Inferior parietal cortex (tissue), 1 donor: ENCODE measurements around the gene SLC6A13.

ENCODE experiments used
- DNase-seq: peaks from one replicate; pipeline ENCODE4 v3.0.0-alpha.2; 2016; ENCODE audit errors: extremely low spot score

SLC6A13 gene

GRCh38 chr12:177980-178828 lies 84.4 kb downstream of the SLC6A13 start:
- DNase-seq, result no peak

- no peak for DNase-seq
Measured at GRCh38 chr12:177336-177979, 85.2 kb downstream of the SLC6A13 start.

GRCh38 chr12:176321-177181 lies 86.1 kb downstream of the SLC6A13 start:
- no peak for DNase-seq

- no peak for DNase-seq
Measured at GRCh38 chr12:175759-176158, 86.9 kb downstream of the SLC6A13 start.

GRCh38 chr12:175250-175649 lies 87.4 kb downstream of the SLC6A13 start:
- no peak for DNase-seq

- no peak for DNase-seq
Measured at GRCh38 chr12:174596-174995, 88.0 kb downstream of the SLC6A13 start.

GRCh38 chr12:174124-174523 lies 88.5 kb downstream of the SLC6A13 start:
- no peak for DNase-seq

GRCh38 chr12:172732-173161 lies 89.9 kb downstream of the SLC6A13 start:
- no peak for DNase-seq

GRCh38 chr12:171743-172676 lies 90.6 kb downstream of the SLC6A13 start:
- DNase-seq, result no peak

- DNase-seq, result no peak
Measured at GRCh38 chr12:171276-171675, 91.4 kb downstream of the SLC6A13 start.
